Loucy (cell line): ENCODE results near the gene AJAP1.

Source experiments
- H2AFZ ChIP-seq: fragments of 200-600 bp; sonication (generic); 2 replicates; pipeline ENCODE4 v1.6.0; 2016; ENCODE audit warnings: antibody characterized with exemption, mild to moderate bottlenecking, low read length, moderate library complexity
- H3F3A ChIP-seq: fragments of 200-600 bp; 2 replicates; pipeline ENCODE4 v1.6.0; 2016; ENCODE audit warnings: antibody characterized with exemption, low read depth, mild to moderate bottlenecking
- H3K27me3 ChIP-seq: fragments of 200-600 bp; sonication (generic); 2 replicates; pipeline ENCODE4 v1.6.1; 2014; ENCODE audit warnings: low read length, mild to moderate bottlenecking; ENCODE audit not compliant: insufficient read depth, poor library complexity, severe bottlenecking
- H3K36me3 ChIP-seq: fragments of 200-600 bp; sonication (generic); 2 replicates; pipeline ENCODE4 v1.6.1; 2016; ENCODE audit warnings: low read length; ENCODE audit not compliant: insufficient read depth
- H3K4me1 ChIP-seq: fragments of 200-600 bp; sonication (generic); 2 replicates; pipeline ENCODE4 v1.5.1; 2014; ENCODE audit warnings: low read length, mild to moderate bottlenecking; ENCODE audit not compliant: insufficient read depth, poor library complexity, severe bottlenecking
- H3K4me2 ChIP-seq: fragments of 200-600 bp; sonication (generic); 2 replicates; pipeline ENCODE4 v1.6.0; 2014; ENCODE audit warnings: antibody characterized with exemption, low read length, low read depth, mild to moderate bottlenecking; ENCODE audit not compliant: poor library complexity, severe bottlenecking
- H3K4me3 ChIP-seq: fragments of 200-600 bp; sonication (generic); 2 replicates; pipeline ENCODE4 v1.5.1; 2014; ENCODE audit warnings: low read length, mild to moderate bottlenecking, mixed read lengths; ENCODE audit not compliant: poor library complexity, severe bottlenecking
- H3K79me2 ChIP-seq: fragments of 200-600 bp; sonication (generic); 2 replicates; pipeline ENCODE4 v1.6.1; 2014; ENCODE audit warnings: low read length; ENCODE audit not compliant: insufficient read depth
- H3K9ac ChIP-seq: fragments of 200-600 bp; sonication (generic); 2 replicates; pipeline ENCODE4 v1.6.0; 2014; ENCODE audit warnings: mild to moderate bottlenecking, low read depth, low read length, moderate library complexity; ENCODE audit not compliant: poor library complexity, severe bottlenecking
- H3K9me2 ChIP-seq: fragments of 200-600 bp; sonication (generic); replicated peaks from 2 replicates; pipeline ENCODE4 v1.6.1; 2016; ENCODE audit warnings: low read depth, low read length, mixed read lengths
- H3K9me3 ChIP-seq: fragments of 200-600 bp; sonication (generic); 2 replicates; pipeline ENCODE4 v1.6.1; 2014; ENCODE audit warnings: mild to moderate bottlenecking, antibody characterized with exemption, low read length, low read depth; ENCODE audit not compliant: insufficient read depth
- H4K20me1 ChIP-seq: fragments of 200-600 bp; sonication (generic); 2 replicates; pipeline ENCODE4 v1.6.0; 2014; ENCODE audit warnings: antibody characterized with exemption, low read length, mild to moderate bottlenecking; ENCODE audit not compliant: insufficient read depth, poor library complexity, severe bottlenecking
- CTCF ChIP-seq: fragments of 200-600 bp; sonication (generic); conservative IDR thresholded peaks from 2 replicates; pipeline ENCODE4 v1.5.1; 2014; ENCODE audit warnings: mild to moderate bottlenecking, antibody characterized with exemption, low read length
- EZH2phosphoT487 ChIP-seq: fragments of 200-600 bp; IDR thresholded peaks from 2 replicates; pipeline ENCODE4 v1.6.1; 2018; ENCODE audit warnings: antibody characterized with exemption, mild to moderate bottlenecking, moderate library complexity, borderline replicate concordance

AJAP1 gene

DNA sequence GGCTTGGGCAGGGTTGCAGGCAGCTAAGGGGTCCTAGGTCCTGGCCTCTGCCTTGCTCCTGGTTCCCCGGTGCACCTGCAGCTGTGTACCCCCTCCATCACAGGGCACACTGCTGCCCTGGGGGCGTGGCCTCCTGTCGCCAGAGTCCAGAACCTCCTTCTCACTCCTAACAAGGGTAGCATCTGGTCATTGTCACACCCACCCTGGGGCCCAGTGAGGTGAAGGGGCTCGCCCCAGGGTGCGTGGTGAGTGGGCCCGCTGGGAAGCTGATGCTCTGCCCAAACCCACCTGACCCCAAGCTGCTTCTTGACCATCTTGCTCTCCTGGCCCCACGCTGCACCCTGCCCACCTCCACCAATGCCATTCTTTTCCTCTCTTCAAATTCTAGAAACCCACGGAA, 44.5 kb downstream of the AJAP1 start:
- Histone ChIP-seq H2AFZ (no peak overlapping the region), H3K4me2 (no peak overlapping the region), H3K79me2 (no peaks in the 10 kb centered on the region), H3K9me3 (peaks cover 16% of the 10 kb centered on the region; the same call in 1 of the 2 replicates), H4K20me1 (no peaks in the 10 kb centered on the region), H3K9me2 (no peaks in the 10 kb centered on the region), H3F3A (no peaks in the 10 kb centered on the region), H3K4me3 (no peak overlapping the region), H3K9ac (no peak overlapping the region), H3K36me3 (no peaks in the 10 kb centered on the region), H3K4me1 (no peaks in the 10 kb centered on the region), H3K27me3 (no peaks in the 10 kb centered on the region)
- TF ChIP-seq CTCF: no peak

- no peak overlapping the region for H3K4me2 ChIP-seq
- no peaks in the 10 kb centered on the region for H3K4me1 ChIP-seq
- no peak overlapping the region for H3K4me3 ChIP-seq
- H3K9me2 ChIP-seq: no peaks in the 10 kb centered on the region
- no peaks in the 10 kb centered on the region for H3F3A ChIP-seq
- TF ChIP-seq CTCF: no peak
- no peak for TF ChIP-seq EZH2phosphoT487
- no peaks in the 10 kb centered on the region for H4K20me1 ChIP-seq
- no peaks in the 10 kb centered on the region for H3K27me3 ChIP-seq
- no peaks in the 10 kb centered on the region for H3K36me3 ChIP-seq
- no peak overlapping the region for H3K9ac ChIP-seq
- no peaks in the 10 kb centered on the region for H3K79me2 ChIP-seq
- peaks cover 16% of the 10 kb centered on the region; the same call in 1 of the 2 replicates for H3K9me3 ChIP-seq
- no peak overlapping the region for H2AFZ ChIP-seq
These were observed 45.2 kb downstream of the AJAP1 start for GRCh38 chr1:4699376-4700301.

GRCh38 chr1:4700801-4701200, 46.4 kb downstream of the AJAP1 start:
- Histone ChIP-seq H3K27me3 (no peaks in the 10 kb centered on the region), H3K36me3 (no peaks in the 10 kb centered on the region), H2AFZ (no peak overlapping the region), H3K79me2 (no peaks in the 10 kb centered on the region), H3K9me3 (peaks cover 16% of the 10 kb centered on the region; the same call in 1 of the 2 replicates), H3K4me3 (no peak overlapping the region), H4K20me1 (no peaks in the 10 kb centered on the region), H3K4me2 (no peak overlapping the region), H3K9ac (no peak overlapping the region), H3K4me1 (no peaks in the 10 kb centered on the region), H3K9me2 (no peaks in the 10 kb centered on the region), H3F3A (no peaks in the 10 kb centered on the region)
- no peak for TF ChIP-seq CTCF
- no peak for TF ChIP-seq EZH2phosphoT487
